GM18870 (cell line): ENCODE measurements around the gene ARHGEF4.

Experiments used
- ATAC-seq: cut with Tn5 transposase; IDR thresholded peaks from one replicate; pipeline ENCODE4 v1.9.1; 2021; ENCODE audit warnings: moderate library complexity; ENCODE audit not compliant: unreplicated experiment

ARHGEF4 gene

DNA sequence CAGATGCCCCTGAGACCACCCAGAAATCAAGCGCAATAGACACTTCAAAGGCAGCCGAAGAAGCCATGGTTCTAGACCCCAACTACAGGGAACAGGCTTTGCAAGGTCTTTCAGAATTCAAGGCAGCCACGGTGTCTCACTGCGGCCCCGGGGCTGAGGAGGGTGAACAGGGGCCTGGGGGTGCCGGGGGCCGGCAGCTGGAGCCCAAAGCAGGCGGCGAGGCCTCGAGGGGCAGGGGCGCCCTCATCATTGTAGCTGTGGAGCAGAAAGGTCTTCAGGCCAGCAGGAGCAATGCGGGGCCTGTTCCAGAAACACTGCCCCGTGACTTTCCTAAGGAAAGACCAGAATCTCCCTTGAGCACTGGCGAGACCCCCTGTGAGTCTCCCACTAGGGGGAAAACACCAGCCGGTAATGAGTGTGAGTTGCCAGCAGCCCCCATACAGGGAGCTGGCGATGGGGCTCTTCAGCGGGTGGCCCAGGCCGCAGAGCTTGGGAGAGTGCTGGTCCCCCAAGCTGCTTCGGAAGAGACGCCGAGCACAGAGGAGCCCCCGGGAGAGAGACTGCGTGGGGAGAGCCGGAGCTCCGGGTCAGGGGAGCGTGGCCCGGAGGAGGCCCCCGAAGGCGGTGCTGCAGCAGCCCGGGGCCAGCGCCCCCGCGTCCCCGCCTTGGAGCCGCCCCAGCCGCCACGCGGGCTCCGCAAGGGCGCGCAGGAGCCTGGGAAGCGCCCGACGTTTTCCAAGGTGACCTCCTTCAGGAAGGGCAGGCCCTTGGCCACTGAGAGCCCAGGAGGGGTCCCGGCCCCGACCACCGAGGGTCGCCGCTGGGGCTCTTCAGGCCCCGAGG is 79.1 kb downstream of the ARHGEF4 start:
- ATAC-seq, result no peak

DNA sequence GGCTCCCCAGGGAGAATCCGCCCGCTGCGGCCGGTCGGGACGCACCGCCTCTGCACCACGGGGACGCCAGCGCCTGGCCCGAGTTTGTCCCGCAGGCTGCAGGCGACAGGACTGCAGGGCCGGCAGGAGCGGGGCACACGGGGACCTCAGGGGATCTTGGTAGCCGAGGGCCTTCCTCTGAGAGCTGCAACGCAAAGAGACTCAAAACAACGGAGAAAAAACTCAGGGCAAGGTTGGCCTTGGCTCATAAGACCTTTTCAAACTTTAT is 79.7 kb downstream of the ARHGEF4 start:
- no peak for ATAC-seq

DNA sequence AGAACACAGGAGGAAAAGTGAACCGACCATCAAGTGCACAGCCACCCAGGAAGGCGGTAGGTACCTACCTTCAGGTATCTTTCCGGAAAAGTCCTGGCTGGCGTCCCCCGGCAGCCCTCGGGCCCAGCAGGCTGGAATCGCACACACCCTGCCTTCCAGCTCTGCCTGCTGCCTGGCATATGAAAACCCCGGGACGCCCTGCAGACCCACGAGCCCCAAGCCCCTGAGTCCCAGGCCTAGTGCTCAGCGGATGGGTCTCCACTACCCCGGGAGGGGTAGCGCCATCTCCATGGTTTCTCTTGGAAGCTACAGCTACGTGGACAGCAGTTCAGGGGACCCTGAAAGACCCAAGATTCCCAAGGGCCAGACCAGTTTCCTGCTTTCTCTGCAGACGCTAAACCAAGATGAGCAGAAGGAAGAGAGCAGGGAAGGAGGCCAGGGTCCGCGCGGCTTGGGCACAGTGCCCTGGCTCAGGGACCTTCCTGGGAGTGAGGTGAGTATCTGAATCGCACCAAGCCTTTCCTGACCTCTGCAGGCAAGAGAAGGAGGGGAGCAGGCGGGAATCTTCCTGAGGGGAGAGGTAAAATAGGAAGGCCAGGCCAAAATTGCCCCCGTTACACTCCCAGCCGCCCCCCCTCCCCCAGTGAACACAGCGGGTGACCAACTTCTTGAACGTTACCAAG is 80.4 kb downstream of the ARHGEF4 start:
- ATAC-seq, result no peak

DNA sequence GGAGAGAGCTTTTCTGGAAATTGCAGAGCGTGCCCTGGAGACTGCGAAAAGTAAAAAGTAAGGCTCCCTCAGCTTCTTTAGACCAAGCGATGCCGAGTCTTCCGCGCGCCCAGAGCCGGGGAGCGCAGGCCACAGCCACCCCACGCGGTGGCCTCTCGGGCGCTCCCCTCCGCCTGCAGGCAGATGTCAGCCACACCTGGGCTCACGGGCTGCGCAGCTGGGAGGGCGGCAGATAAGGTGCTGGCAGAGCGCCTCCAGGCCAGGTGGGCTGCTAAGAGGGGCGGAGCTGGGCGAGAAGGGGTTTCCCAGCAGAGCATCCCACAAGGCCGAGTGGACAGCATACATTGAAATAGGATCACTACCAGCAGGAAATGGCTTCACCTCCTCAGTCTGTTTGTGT is 81.7 kb downstream of the ARHGEF4 start:
- no peak for ATAC-seq

DNA sequence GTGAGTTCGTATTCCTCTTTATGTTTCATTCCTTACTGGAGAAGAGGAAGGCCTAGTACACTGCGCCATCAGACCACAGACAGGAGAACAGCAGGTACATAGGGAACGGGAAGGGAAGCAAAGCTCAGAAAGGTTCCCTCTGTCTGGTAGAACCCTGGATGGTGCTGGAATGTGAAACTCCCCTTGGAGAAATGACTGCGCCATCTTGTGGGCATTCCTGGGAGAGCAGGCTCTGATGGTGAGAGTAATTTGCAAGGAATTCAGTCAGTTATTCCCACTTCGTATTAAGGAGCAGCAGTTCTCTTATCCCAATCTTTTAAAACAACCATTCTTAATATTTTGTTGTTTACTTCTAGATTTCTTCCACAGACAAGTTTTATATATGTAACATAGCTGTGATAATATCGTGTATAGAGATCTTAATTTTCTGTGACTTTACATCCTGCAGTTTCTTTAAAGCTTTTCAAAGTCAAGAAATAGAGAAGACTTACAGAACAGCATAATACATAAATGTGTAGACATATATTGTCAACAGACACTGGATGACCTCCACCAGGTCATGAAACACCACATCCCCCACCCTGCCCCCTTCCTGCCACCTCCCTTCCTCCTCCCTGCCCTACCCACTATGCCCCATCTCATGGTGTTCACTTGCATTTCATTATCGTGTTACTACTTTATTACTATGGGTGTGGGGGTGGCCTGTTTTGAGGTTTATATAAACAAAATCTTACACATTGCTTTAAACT is 83.9 kb downstream of the ARHGEF4 start:
- no peak for ATAC-seq

DNA sequence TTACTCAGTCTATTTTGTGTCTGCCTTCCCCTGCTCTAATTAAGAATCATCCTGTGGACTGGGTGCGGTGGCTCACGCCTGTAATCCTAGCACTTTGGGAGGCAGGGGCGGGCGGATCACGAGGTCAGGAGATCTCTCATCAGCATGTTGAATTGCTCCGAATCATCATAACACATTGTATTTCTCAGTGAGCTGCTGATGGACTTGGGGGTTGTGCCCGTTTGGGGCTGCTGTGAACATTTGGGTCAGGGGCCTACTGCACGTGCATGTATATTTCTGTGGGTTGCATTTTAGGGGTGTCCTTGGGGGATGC is 84.4 kb downstream of the ARHGEF4 start:
- no peak for ATAC-seq

DNA sequence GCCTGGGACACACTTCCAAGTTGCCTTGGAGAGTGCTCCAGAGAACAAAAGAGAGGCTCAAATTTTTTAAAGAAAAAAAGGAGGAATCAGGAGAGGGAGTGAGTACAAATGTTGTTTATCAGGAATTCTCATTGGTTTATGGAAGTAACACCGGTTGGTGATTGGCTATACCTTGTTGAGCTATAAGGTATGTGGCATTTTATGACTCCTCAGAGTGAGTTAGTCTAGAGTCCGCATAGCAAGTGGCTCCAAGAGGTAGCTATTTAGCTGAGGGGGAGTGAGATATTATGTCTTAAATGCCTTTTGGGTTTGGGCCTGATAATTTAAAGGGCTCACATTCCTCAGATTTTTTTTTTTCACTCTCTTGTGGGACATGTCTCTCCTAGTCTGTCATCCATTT is 85.7 kb downstream of the ARHGEF4 start:
- no peak for ATAC-seq

DNA sequence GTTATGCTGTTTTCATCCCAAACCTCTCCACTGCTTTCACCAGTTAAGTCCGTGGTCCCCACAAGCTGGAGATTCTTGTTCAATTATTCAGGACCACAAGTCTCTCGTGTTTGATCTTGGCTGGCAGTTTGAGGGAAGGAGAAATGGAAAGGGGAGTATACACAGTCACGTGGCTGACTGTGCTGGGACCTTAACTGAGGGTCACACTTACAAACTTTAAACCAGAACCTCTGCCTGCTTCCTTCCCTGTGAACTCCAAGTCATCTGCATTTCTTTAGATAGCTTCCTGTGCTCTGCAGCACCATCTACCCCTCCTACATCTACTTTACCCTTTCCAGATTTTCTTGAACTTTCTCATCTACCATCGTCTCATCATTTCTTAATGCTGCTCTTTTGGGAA is 91.7 kb downstream of the ARHGEF4 start:
- no peak for ATAC-seq

DNA sequence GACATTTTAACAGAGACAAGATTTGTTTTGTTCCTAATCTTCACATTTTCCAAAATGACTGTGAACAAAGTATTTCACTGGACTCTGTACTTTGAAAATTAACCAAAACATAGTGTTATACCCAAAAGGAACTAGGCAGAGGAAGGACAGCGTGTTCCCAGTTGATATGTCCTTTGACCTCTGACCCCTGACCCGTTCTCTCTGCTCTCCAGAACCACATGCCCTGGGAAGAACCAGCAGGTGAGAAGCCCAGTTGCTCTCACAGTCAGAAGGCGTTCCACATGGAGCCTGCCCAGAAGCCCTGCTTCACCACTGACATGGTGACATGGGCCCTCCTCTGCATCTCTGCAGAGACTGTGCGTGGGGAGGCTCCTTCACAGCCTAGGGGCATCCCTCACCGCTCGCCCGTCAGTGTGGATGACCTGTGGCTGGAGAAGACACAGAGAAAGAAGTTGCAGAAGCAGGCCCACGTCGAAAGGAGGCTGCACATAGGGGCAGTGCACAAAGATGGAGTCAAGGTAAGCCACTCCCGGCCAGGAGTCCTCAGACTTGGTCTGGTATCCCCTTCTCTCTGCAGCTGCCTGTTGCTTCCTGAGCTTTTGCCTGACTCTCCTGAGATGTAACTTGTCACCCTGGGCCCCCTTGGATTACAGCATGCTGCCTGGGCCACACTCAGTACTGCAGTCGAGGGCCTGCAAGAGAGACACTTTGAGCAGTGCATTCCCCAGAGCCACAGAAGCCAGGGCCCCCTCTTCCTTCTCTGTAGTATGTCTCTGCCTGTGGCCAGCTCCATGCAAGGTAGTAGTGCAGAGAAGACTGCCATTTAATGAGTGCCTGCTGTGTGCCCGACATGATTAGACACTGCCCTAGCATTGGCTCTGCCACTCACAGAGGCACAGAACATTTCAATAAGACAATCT is 94.3 kb downstream of the ARHGEF4 start:
- ATAC-seq, result no peak

DNA sequence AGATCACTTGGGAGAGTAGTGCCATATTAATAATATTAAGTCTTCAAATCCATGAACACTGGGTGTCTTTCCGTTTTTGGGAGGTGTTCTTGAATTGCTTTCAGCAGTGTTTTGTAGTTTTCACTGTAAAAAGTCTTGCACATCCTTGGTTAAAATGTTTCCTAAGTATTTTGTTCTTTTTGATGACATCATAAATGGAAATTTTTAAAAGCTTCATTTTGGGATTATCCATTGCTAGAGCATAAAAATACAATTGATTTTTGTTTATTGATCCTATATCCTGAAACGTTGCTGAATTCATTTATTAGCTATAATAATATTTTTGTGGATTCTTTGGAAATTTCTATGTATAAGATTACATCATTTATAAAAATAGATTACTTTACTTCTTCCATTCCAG is 96.8 kb downstream of the ARHGEF4 start:
- no peak for ATAC-seq

DNA sequence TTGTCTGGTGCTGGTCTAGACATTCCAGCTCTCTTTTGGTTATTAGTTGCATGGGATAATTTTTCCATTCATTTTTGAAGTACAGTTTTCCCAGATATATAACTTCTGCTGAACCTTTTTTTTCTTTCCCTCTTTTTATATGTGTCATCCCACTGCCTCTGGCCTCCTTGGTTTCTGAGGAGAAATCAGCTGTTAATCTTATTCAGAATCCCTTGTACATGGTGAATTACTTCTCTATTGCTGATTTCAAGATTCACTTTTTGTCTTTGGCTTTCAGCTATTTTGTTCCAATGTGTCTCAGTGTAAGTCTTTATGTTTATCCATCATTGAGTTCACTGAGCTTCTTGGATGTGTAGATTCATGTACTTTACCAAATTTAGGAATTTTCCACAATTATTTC is 99.7 kb downstream of the ARHGEF4 start:
- no peak for ATAC-seq

DNA sequence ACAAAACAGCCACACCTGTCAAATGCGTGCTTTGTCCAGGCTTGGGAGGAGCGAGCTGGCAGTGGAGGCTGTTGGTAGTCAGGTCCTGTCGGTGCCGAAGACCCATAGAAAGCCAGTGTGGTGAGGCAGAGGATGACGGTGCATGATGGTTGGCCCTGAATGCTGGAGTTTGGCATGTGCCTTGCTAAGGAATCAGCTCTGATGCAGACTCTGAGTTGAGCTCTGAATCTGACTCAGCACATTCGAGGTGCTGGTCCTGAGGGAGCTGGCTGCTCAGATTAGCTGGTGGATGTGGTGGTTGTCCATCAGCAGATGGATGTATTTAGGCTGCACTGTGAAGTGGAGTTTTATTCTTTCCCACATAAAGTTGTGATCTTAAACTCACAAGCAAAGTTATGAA is 111.3 kb downstream of the ARHGEF4 start:
- ATAC-seq, result no peak

DNA sequence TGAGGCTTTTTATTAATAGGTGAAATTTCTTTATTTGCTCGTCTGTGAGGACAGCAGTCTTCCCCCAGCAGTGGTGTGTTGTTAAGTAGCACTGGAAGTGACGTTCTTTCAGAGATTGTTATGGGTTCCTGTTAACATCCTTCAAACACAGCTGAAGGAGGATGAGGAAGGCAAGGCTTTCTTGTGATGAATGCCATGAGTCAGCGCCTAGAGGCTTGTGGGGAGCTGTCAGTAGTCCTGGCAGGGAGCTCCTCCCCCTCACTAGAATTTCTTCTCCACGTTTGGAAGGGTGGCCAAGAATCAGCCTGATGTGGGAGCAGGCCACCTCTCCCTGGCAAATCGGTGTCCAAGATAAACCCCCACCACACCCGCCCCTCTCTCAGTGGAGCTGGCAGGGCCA is 113.2 kb downstream of the ARHGEF4 start:
- no peak for ATAC-seq

DNA sequence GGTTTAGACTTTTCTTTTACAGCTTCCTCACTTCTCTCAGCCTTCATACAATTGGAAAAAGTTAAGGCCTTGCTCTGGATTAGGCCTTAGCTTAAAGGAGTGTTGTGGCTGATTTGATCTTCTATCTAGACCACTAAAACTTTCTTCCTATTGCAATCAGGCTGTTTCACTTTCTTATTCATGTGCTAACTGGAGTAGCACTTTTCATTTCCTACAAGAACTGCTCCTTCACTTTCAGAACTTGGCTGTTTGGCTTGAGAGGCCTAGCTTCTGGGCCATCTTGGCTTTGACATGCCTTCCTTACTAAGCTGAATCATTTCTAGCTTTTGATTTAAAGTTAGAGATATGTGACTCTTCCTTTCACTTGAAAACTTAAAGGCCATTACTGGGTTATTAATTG is 114.3 kb downstream of the ARHGEF4 start:
- ATAC-seq, result peak; percentile 86

DNA sequence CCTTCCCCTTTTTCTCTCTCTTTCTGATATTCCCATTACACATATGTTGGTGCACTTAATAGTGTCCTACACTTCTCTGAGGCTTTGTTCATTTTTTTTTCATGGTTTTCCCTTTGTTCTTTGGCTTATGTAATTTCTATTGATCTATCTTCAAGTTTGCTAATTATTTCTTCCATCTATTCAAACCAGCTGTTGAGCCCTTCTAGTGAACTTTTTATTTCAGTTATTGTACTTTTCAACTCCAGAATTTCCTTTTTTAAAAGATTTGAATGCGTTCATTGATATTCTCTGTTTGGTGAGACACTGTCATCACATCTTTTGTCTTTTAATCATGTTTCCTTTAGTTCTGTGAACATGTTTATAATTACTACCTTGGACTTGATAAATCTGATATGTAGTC is 118.2 kb downstream of the ARHGEF4 start:
- ATAC-seq, result no peak

DNA sequence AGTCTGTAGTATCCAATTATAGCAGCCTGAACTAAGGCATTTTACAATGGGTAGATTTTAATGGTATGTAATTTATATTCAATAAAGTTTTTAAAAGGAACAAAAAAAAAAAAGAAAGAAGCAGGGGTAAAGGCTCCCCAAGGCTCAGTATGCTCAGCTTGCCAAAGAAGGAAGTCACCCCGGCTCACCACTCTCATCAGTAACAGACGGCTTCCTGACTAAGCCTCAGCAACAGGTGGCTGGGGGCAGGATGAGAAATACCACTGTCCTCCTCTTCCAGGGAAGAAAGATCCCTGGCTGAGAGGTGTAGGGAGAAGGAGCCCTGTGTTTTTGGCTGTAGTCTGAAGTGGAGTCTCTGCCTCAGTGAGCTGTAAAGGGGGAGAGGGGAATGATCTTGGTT is 121.2 kb downstream of the ARHGEF4 start:
- ATAC-seq, result no peak

DNA sequence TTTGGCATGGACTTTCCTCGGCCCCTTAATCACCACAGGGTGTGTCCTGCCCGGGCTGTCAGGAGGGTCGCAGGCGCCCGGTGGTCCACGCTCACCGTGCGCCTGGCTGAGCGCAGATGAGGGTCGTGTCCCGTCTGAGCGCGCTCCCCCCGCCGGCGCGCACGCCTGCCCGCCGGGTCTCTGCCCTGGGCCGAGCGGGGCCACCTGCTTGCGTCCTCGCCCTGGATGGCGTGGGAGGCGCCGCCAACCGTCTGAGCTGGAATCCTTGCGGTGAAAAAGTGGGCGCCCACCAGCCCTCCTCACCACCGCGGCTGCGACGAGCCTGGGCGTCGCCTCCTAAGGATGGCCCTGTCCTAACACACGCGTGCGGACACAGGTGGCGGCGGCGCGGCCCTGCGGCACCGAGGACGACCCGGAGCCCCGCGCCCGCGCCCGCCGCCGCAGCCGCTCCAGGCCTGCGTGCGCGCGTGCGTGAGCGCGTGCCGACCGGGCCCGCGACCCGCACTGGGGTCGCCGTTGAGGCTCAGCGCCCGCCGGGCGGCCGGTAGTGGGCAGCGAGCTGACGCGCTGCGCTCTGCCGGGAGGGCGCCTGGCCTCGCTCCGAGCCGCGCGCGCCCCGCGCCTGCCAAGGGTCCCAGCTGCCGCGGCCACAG is 126.6 kb downstream of the ARHGEF4 start:
- ATAC-seq, result no peak

DNA sequence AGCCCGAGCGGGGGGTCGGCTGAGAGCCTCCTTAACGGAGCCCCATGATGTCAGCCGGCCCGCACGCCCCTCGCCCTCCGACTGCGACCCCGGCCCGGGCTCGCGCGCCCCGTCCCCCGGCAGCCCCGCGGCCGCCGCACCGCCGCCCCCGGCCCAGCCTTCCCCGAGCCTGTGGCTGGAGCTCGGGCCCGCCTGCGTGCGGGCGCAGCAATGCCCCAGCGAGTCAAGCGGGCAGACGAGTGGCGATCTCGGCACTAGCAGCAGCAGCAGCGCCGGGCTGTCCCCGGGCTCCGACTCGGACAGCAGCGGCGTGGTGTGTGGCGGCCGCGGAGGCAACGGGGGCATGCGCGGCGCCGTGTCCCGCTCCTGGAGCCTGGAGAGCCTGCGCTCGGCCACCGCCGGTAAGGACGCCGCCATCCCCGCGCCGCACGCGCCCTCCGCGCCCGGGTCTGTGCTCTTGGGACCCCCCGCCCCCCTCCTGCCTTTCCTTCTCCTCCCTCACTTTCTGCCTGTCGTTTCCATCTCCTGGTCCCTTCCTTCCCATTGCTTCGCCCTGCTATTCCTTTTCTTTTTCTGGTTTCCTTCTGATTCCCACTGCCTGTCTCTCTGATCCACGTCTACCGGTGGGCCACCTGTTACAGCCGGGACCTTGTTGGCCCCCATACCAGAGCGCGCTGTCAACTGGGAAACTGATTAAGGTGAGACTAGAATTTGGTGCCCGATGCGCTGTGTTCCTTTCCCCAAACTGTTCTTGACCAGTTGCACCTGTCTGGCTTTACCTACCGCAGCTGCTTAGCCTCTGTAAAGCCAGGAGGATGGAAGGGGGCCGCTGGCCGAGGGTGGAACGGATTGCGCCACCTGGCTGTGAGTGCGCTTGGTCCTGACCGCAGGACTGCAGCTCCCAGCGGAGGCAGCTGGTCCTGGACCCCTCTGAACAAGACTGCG is 127.4 kb downstream of the ARHGEF4 start:
- no peak for ATAC-seq

DNA sequence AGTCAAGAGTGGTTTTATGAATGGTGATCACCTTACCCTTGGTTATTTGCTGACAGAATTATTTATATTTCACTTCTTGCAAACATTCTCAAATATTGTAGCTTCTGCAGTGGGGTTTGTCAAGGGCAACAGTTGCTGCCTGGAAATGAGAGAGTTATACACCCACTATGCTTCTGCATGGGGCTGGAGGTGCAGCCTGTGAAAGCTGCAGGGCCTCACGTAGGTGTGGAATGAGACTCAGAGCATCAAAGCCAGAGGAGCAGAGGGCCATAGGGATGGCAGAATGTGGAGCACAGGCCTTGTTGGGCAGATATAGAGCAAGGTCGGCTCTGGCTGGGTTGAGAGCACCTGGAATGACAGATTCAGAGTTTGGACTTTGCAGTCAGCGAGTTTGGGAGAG is 128.2 kb downstream of the ARHGEF4 start:
- no peak for ATAC-seq
